GM18867 (cell line): ENCODE results near the gene TCOF1.

ENCODE experiments used
- ATAC-seq: cut with Tn5 transposase; IDR thresholded peaks from one replicate; pipeline ENCODE4 v1.9.1; 2021; ENCODE audit warnings: mild to moderate bottlenecking, moderate library complexity; ENCODE audit not compliant: unreplicated experiment

The TCOF1 gene

DNA sequence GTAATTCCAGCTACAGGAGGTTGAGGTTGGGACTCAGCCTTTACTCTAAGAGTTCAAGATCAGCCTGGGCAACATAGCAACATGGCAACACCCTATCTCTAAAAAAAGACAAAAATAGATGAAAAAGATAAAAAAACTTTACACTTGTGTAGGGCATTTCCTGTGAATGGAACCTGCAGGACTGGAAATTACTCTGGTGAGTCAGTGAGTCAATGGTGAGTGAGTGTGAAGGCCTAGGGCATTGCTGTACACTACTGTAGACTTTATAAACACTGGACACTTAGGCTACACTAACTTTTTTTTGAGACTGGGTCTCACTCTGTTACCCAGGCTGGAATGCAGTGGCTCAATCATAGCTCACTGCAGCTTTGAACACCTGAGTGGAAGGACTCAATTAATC lies 35.3 kb upstream of the TCOF1 start:
- ATAC-seq, result no peak

- no peak for ATAC-seq
These were observed 34.4 kb upstream of the TCOF1 start for GRCh38 chr5:150323092-150323491.

DNA sequence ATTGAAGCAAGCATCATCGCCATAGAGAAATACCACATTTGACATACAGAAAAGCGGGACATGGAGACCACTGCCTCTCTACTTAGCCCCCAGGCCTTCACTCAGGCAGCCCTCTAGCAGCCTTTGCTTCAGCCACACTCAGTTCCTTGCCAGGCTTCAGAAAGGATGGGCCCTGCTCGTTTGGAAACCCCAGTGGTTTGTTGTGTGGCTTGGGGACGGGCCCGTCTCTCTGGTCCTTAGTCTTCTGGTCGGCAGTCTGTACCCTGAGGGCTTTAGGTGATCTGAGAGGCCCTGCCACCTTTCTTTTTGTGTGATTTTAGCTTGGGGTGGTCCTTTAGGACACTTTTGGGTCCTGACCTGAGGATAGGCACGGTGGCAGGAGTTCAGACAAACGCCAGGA lies 33.7 kb upstream of the TCOF1 start:
- no peak for ATAC-seq

GRCh38 chr5:150325426-150325825 lies 32.1 kb upstream of the TCOF1 start:
- no peak for ATAC-seq

DNA sequence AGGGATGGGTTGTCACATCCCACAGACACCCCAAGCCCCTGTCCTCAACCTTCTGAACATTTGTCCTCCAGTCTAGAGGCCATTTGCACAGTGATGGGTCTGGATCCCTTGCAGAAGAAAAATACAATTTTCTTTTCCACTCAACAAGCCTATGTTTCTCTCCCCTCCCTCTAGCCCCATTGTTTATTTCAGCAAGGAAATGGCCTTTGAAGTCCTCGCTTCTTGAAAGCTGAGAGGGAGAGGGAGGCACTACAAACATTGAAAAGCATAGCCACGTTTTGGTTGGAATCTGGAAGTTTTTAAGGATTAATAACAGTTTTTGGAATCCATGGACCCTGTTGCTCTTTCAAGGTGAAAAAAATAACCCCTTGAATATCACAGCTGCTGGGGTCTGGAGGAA lies 30.8 kb upstream of the TCOF1 start:
- no peak for ATAC-seq

- no peak for ATAC-seq
These were observed 30.4 kb upstream of the TCOF1 start for GRCh38 chr5:150327139-150327538.

DNA sequence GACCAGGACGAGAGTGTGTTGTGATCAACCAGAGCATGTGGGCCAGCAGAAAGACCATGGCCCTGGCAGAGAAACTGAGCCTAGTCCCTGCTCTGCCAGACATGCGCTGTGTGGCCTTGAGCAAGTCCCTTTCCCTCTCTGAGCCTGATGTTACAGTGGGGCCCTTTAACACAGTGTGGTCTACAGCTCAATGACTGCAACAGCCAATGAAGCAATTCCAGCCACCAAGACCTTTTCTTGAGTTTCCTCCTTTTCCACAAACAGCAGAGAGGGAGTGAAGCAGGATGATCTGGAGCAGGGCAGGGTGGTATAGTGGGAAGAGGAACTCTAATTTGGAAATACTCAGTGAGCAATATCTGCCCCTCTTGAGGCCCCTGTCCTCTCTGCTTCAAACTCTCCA lies 29.0 kb upstream of the TCOF1 start:
- ATAC-seq, result no peak

GRCh38 chr5:150329038-150329437 lies 28.5 kb upstream of the TCOF1 start:
- no peak for ATAC-seq

- no peak for ATAC-seq
These were observed 27.3 kb upstream of the TCOF1 start for GRCh38 chr5:150329881-150330876.

DNA sequence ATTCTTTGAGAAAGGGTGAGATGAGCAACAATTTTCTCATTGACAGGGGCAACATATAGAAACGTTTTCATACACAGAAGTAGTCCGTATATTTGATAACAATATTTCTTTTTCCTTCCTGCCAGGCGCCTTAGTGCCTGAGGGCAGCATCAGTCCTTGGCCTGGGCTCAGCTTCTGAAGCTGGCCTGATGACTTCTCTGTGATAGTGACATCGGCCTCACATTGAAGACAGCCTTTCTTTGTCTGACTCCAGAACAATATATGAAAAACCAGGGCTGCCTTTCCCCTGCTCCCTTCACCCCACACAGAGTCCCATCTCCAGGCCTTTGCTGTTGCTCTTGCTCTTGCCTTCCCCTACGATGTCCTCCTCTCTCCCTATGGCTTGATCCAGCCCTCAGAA lies 24.1 kb upstream of the TCOF1 start:
- ATAC-seq, result no peak

- ATAC-seq, result no peak
These were observed 21.7 kb upstream of the TCOF1 start for GRCh38 chr5:150335778-150336177.

- ATAC-seq, result no peak
These were observed 19.0 kb upstream of the TCOF1 start for GRCh38 chr5:150338546-150338945.

DNA sequence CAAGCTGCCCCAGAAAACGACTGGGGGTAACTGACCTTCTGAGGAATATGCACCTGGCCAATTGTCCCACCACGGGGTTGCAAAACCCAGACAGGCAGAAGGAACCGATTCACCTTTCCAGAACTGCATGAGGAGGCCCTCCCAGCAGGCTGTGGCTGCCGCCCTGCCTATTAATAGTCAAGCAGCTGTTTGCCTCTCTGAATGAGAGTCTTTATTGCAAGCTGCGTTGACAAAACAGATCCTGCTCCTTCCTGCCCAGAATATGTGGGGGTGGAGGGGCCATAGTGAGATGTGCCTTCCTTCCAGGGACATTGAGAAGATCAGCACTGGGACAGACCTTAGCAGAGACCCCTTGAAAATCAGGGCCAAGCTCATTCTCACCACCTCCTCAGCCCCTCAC lies 18.3 kb upstream of the TCOF1 start:
- ATAC-seq, result no peak

DNA sequence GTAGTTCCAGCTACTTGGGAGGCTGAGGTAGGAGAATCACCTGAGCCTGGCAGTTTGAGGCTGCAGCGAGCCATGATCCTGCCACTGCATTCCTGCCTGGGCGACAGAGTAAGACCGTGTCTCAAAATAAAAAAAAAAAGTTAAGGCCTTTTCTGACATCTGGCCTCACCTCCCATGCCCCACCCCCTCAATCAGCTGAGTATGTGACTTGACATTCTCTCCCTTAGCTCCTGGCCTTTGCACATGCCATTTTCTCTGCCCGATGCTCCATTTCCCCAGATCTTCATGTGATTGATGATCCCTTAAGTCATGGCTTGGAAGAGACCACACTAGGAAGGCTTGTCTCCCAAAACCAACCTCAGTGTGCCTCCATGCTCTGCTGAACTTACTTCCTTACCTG lies 17.7 kb upstream of the TCOF1 start:
- ATAC-seq, result no peak

GRCh38 chr5:150340614-150341255 lies 16.8 kb upstream of the TCOF1 start:
- no peak for ATAC-seq

GRCh38 chr5:150341331-150341730 lies 16.2 kb upstream of the TCOF1 start:
- ATAC-seq, result no peak

GRCh38 chr5:150341989-150342388 lies 15.5 kb upstream of the TCOF1 start:
- no peak for ATAC-seq

- no peak for ATAC-seq
These were observed 14.9 kb upstream of the TCOF1 start for GRCh38 chr5:150342583-150342982.

DNA sequence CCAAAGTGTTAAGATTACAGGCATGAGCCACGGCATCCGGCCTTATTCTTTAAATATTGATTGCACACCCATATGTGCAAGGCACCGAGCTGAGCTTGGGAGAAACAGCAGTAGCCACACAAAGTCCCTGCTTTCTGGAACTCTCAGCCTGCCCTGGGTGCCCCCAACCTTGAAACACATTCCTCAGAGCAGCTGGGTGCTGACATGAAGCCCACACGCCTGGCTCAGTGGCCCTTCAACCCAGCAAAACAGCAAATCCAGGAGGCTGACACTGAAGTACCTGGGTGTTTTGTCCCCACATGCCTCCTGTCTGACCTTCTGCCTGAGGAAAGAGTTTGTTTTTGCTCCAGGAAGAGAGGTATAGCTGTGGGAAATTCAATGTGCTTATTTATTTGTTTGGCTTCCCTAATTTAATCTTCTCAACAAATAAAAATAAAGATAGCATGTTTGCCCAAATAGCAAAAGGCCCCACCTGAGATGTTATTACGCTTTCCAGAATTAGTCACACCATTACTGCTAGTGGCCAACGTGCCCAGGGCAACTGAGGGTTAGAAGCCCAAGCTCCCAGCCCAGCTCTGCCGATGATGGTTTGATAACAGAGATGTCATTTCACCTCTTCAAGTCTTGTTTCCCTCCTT lies 13.4 kb upstream of the TCOF1 start:
- no peak for ATAC-seq

DNA sequence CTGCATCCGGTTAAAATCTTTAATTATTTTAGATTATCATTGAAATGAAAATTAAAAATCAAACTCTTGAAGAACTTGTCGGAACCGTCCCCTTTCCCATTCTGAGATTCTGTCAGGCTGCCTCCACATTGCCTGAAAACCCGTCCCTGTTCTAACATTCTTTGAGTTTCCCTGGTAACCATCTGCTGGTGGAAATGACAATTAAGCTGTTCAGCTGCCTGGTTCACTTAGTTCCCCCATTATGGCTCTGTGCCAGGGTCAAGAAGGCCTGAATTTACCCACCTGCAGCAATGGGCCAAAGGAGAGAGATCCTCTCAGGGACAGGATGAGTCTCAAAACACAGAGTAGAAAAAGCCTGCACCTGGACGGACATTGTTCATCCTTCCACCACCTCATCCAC lies 11.8 kb upstream of the TCOF1 start:
- no peak for ATAC-seq

GRCh38 chr5:150346592-150346991 lies 10.9 kb upstream of the TCOF1 start:
- ATAC-seq, result no peak

GRCh38 chr5:150347003-150347402 lies 10.5 kb upstream of the TCOF1 start:
- ATAC-seq, result no peak
